ENCODE data around the gene GAL.
"Not testable (repeated sequence)": the region's sequence is repeated elsewhere in the genome, so short reads cannot be mapped to it uniquely, and the experiment has no call there.

The GAL gene

GRCh38 chr11:68684385-68685356 is at the start of gene GAL:
Gene GAL, plus strand, starts transcription at chr11:68684544. Its CDS starts 380 bp downstream, at chr11:68684924.
- H3K4me1 ChIP-seq (ENCODE audit: control insufficient read depth, low read length) = no peaks in the 10 kb centered on the region
- H3F3A ChIP-seq (ENCODE audit: control insufficient read depth, insufficient read depth) = no peaks in the 10 kb centered on the region
- no peaks in the 10 kb centered on the region for H3K9me2 ChIP-seq (replicated peaks; ENCODE audit: control insufficient read depth, low read length)
- no peaks in the 10 kb centered on the region for H3K27me3 ChIP-seq (ENCODE audit: control insufficient read depth, low read length)
- H3K79me2 ChIP-seq (ENCODE audit: control insufficient read depth, low read length) = no peaks in the 10 kb centered on the region
- H3K9me3 ChIP-seq (ENCODE audit: control insufficient read depth, insufficient read depth, low read length) = no peaks in the 10 kb centered on the region
- no peak within 1 kb of the TSS for H3K4me3 ChIP-seq (ENCODE audit: low read length)
- no peak for TF ChIP-seq EZH2phosphoT487 (IDR thresholded peaks at IDR 0.05; ENCODE audit: borderline replicate concordance, low read length)
- TF ChIP-seq CTCF (IDR thresholded peaks at IDR 0.05; ENCODE audit: low read depth, low read length, poor library complexity, severe bottlenecking) = no peak
- H3K27ac ChIP-seq (ENCODE audit: low read depth, low read length) = no peak within 1 kb of the TSS
- no peak within 1 kb of the TSS for H3K4me2 ChIP-seq (ENCODE audit: low read length)
- H3K36me3 ChIP-seq (ENCODE audit: control insufficient read depth, low read length) = no peaks in the 10 kb centered on the region
- H4K20me1 ChIP-seq (ENCODE audit: control insufficient read depth, insufficient read depth, low read depth, low read length) = no peaks in the 10 kb centered on the region

GRCh38 chr11:68634606-68635005 is 49.7 kb upstream of the GAL start:
- H3K4me2 ChIP-seq (ENCODE audit: low read length); H4K20me1 ChIP-seq (ENCODE audit: control insufficient read depth, insufficient read depth, low read depth, low read length); H3K4me3 ChIP-seq (ENCODE audit: low read length); H3K79me2 ChIP-seq (ENCODE audit: control insufficient read depth, low read length); H3K9me2 ChIP-seq (replicated peaks; ENCODE audit: control insufficient read depth, low read length); H3K4me1 ChIP-seq (ENCODE audit: control insufficient read depth, low read length); H3K27ac ChIP-seq (ENCODE audit: low read depth, low read length); H3K36me3 ChIP-seq (ENCODE audit: control insufficient read depth, low read length); H3K27me3 ChIP-seq (ENCODE audit: control insufficient read depth, low read length); H3K9me3 ChIP-seq (ENCODE audit: control insufficient read depth, insufficient read depth, low read length); H3F3A ChIP-seq (ENCODE audit: control insufficient read depth, insufficient read depth): not testable (repeated sequence)

- H4K20me1 ChIP-seq (ENCODE audit: control insufficient read depth, insufficient read depth, low read depth, low read length); H3F3A ChIP-seq (ENCODE audit: control insufficient read depth, insufficient read depth); H3K79me2 ChIP-seq (ENCODE audit: control insufficient read depth, low read length); H3K27me3 ChIP-seq (ENCODE audit: control insufficient read depth, low read length); H3K4me3 ChIP-seq (ENCODE audit: low read length); H3K9me3 ChIP-seq (ENCODE audit: control insufficient read depth, insufficient read depth, low read length); H3K4me1 ChIP-seq (ENCODE audit: control insufficient read depth, low read length); H3K4me2 ChIP-seq (ENCODE audit: low read length); H3K36me3 ChIP-seq (ENCODE audit: control insufficient read depth, low read length); H3K9me2 ChIP-seq (replicated peaks; ENCODE audit: control insufficient read depth, low read length); H3K27ac ChIP-seq (ENCODE audit: low read depth, low read length): not testable (repeated sequence)
Observed at GRCh38 chr11:68635172-68635571, 49.2 kb upstream of the GAL start.

- H3K27ac ChIP-seq (ENCODE audit: low read depth, low read length); H3K4me1 ChIP-seq (ENCODE audit: control insufficient read depth, low read length); H3K4me3 ChIP-seq (ENCODE audit: low read length); H3F3A ChIP-seq (ENCODE audit: control insufficient read depth, insufficient read depth); H3K79me2 ChIP-seq (ENCODE audit: control insufficient read depth, low read length); H3K27me3 ChIP-seq (ENCODE audit: control insufficient read depth, low read length); H3K4me2 ChIP-seq (ENCODE audit: low read length); H3K9me2 ChIP-seq (replicated peaks; ENCODE audit: control insufficient read depth, low read length); H3K9me3 ChIP-seq (ENCODE audit: control insufficient read depth, insufficient read depth, low read length); H3K36me3 ChIP-seq (ENCODE audit: control insufficient read depth, low read length); H4K20me1 ChIP-seq (ENCODE audit: control insufficient read depth, insufficient read depth, low read depth, low read length): not testable (repeated sequence)
Observed at GRCh38 chr11:68635883-68636282, 48.5 kb upstream of the GAL start.

- H3K4me3 ChIP-seq (ENCODE audit: low read length); H4K20me1 ChIP-seq (ENCODE audit: control insufficient read depth, insufficient read depth, low read depth, low read length); H3K4me2 ChIP-seq (ENCODE audit: low read length); H3K9me2 ChIP-seq (replicated peaks; ENCODE audit: control insufficient read depth, low read length); H3K36me3 ChIP-seq (ENCODE audit: control insufficient read depth, low read length); H3K4me1 ChIP-seq (ENCODE audit: control insufficient read depth, low read length); H3K27me3 ChIP-seq (ENCODE audit: control insufficient read depth, low read length); H3F3A ChIP-seq (ENCODE audit: control insufficient read depth, insufficient read depth); H3K9me3 ChIP-seq (ENCODE audit: control insufficient read depth, insufficient read depth, low read length); H3K27ac ChIP-seq (ENCODE audit: low read depth, low read length); H3K79me2 ChIP-seq (ENCODE audit: control insufficient read depth, low read length): not testable (repeated sequence)
Observed at GRCh38 chr11:68639322-68639721, 45.0 kb upstream of the GAL start.
